Skeletal muscle cell (primary cell): ENCODE measurements around the gene DUT.
"Not testable (repeated sequence)": the region's sequence is repeated elsewhere in the genome, so short reads cannot be mapped to it uniquely, and the experiment has no call there.

ENCODE experiments used
- DNase-seq: peaks from one replicate; pipeline ENCODE4 v3.0.0-alpha.2; 2010; ENCODE audit warnings: low read depth
- H3K4me3 ChIP-seq: 2 replicates; pipeline ENCODE4 v1.5.1; 2011; ENCODE audit warnings: low read depth, mild to moderate bottlenecking, control low read depth, low read length, moderate library complexity

Gene DUT

DNA sequence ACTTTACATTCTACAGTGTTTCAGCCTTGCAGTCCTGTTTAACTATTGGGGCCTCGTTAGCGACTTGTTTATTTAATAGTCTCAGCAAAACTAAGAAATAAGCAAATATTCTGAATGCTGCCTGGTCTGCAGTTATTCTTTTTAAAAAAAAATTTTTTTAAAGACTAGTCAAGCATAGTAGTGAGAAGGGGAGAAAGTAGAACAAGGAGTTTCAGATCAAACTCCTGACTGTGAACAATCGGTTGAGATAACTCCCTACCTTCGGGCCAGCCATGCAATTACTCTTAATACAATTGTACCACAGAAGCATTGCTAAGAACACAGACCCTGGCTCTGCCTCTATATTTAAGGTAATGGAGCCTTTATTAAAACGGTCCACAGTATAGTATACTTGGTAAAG, 5.8 kb upstream of the DUT start:
- H3K4me3 ChIP-seq = no peak overlapping the region
- DNase-seq = no peak

DNA sequence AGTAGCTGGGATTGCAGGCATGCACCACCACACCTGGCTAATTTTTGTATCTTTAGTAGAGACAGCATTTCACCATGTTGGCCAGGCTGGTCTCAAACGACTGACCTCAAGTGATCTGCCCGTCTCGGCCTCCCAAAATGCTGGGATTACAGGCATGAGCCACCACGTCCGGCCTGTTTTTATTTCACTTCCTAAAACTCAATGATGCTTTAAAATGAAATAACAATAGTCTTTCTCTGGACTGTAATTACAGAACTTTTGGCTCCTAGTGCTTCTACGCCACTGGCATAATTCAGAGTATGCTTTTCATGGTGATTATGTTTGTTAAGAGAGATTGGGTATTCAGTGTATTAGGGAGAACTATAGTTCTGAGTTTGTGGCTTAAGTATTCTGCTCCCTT, 5.0 kb upstream of the DUT start:
- H3K4me3 ChIP-seq, DNase-seq: not testable (repeated sequence)

DNA sequence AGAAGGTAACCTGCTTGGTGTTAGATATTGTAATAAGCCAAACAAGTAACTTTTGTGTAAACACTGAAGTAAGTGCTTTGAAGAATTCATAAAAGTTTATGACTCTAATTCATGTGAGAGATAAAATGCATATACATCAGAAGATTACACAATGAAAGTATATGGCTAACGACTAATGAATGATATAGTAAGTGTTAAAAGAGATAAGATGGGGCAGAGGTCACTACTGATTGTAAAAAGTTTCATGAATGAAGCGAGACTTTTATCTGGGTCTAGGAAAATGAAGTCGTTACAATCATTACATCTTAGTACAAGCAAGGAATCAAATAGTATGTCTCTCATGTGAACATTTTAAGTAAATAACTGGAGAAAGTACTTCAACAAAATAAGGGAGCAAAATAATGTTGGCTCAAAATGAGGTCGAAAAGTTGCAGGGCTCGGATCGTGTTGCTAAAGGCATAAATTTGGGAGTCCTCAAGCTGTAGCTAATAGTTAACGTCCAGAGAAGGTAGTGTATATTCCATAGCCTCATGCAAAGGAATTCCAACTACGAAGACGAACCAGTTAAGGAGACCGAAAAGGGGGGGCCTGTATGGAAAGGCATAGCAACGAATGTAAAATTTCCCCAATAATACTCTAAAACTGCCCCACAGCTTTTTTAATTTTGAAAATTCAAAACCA, 984 bp upstream of the DUT start:
- H3K4me3 ChIP-seq = peak overlapping the region; percentile 87
- no peak for DNase-seq

DNA sequence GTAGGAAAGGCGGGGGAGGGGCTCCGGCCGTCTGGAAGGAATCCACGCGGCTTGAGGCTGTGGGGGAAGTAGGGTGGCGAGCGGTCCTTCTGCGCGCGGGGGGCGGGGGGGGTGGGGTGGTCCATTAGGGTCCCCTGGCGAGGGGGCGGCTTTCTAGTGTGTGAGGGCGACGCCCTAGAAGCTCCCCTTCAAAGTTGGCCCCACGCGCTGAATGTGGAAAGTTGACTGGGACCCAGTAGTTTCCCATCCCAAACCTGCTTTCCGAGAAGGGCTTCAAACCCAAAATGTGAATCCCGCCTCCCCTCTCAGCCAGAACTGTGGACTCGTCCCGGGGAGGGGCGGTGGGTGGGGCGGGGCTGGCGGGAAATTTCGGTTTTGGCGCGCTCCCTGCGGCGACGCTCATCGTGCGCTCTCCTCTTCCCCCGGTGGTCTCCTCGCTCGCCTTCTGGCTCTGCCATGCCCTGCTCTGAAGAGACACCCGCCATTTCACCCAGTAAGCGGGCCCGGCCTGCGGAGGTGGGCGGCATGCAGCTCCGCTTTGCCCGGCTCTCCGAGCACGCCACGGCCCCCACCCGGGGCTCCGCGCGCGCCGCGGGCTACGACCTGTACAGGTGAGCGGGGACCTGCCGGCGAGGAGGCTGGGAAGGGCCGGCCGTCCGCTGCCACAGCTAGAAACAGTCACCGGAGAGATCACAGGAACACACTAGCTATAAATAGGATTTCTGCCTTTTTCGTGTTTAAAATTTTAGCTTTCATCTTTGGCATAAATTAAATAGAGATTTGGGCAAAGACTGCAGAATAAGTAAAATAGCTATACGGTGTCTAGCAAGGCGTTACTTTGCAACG, 790 bp downstream of the DUT start:
- peak overlapping the region; percentile 87 for H3K4me3 ChIP-seq
- no peak for DNase-seq

DNA sequence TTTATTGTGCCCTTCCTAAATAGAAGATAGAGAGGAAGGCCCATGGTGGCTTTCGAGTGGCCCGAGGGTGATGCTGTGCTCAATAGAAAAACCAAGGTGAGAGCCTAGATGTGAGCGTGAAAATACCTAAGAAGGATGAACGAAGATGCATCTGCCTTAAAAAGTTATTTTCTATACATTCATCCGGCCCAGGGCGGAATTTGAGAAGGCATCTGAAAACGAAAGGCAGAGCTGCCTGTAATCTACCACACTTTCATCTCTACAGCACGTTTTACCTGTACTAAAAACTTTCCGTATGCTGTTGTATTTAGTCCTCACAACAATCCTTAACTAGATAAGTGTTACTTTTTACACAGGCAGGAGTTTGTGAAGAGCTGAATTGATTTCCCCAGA, 1.4 kb downstream of the DUT start:
- peak overlapping the region; percentile 87 for H3K4me3 ChIP-seq
- no peak for DNase-seq

DNA sequence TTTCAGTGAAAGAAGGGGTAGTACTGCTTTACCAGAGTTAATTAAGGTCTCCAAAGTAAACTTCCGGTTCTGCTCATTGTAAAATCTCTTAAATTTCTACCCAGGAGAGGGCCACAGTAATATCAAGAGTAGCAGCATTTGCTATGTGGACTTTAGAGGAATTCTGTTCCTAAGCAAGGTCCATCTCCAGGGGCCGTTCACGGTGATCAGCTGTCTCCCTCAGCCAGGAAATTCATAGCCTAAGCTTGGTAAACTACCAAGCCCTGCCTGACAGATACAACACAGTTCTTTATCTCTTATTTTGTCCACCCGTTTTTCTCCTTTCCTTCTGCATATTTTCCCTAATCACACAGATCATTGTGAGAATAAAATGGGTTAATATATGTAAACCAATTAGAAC, 2.3 kb downstream of the DUT start:
- DNase-seq = no peak
- H3K4me3 ChIP-seq = no peak overlapping the region

DNA sequence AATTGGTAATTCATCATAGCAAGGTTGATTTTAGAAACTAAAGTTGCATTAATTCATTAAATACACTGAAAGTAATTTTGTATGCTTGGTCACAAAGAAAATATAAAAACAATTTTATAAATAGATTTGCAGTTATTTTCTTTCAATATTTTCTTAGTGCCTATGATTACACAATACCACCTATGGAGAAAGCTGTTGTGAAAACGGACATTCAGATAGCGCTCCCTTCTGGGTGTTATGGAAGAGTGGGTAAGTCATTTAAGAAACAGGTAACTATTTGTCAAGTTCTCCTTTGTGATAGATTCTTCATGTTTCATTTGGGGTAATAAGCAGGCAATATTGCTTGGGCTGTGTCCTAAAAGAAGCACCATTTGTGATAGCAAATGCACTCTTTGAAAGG, 3.0 kb downstream of the DUT start:
- DNase-seq = no peak
- H3K4me3 ChIP-seq = no peak overlapping the region

DNA sequence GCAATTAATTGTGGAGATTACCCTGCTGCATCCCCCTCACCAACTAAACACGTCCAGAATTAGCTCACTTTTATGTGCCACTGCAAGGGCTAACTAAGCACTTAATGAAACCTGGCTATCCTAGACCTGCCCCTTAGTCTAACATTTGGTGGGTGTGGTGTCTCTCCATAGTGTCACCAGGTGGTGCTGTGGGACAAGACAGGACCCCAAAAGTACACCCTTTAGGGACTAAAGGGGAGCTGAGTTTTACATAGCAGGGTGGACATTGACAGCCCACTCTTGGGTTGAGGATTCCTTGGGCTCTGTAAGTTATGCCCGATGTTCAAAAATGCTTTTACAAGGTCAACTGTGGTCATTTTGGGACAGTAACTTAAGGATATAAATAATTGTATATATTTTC, 5.7 kb downstream of the DUT start:
- no peak overlapping the region for H3K4me3 ChIP-seq
- no peak for DNase-seq

DNA sequence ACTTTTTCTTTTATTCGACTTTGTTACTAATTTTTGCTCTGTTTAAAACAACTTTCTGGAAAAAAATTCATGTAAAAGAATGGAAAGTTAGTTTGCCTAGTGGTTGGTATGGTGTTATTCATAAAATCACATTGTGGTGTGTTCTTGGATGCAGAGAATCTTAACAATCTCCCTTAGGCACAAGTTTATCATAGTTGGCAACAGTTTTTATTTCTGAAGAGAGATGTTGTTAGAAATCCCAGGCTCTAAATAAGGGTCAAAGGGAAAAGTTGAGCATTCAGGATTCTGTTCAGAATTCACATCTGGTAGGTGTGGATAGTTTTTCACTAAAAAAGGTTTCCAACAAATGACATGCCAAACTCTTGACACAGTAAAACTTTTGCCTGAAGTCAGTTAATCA, 6.4 kb downstream of the DUT start:
- DNase-seq = no peak
- H3K4me3 ChIP-seq = no peak overlapping the region

DNA sequence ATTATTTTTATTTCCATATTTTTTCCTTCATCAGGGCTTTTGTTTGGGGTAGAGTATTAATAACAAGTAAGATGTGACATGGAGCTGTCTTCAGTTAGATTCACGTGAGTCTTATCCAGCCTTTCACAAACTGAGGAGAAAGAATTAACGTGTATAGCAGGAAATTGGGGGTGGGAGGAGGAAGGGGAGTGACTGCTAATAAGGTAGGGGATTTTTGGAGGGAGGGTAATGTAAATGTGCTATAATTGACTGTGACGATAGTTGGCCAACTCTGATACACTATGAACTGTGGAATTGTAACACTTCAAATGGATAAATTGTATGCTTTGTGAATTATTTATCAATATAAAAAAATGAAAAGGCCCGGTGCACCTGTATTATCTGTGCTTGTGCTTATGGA, 8.9 kb downstream of the DUT start:
- no peak overlapping the region for H3K4me3 ChIP-seq
- no peak for DNase-seq

DNA sequence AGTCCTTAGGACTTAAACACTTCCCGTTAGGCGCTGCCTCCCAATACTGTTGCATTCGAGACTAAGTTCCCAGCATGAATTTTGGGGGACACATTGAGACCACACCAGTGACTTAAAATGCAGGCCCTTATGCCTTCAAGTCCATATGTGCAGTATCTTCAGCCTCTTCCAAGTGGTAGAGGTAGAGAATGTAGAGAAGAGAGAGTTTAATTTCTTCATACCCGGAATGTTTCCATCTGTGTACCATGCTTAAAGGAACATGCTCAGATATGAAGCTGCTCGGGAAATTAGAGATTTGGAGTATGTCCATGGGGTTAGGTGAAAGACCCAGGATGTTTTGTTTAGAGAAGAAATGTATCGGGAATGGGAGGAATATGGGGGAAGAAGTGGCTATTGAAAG, 12.6 kb downstream of the DUT start:
- DNase-seq = no peak
- no peak overlapping the region for H3K4me3 ChIP-seq

DNA sequence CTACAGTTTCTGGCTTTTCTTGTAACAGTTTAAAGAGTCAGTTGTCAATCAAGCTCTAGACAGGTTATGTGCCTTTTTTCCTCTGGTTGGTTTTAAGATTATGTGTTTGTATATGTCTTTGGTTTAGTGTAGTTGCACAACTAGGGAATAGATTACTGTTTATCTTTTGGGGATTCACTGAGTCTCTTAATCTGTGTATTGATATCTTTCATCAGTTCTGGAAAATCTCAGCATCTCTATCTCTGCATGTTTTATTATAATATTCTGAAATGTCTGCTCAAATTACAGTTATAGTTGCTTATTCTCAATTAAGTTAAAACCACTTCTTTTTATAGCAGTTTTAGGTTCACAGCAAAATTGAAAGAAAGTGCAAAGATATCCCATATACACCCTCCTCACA, 14.3 kb downstream of the DUT start:
- H3K4me3 ChIP-seq = no peak overlapping the region
- DNase-seq = no peak

DNA sequence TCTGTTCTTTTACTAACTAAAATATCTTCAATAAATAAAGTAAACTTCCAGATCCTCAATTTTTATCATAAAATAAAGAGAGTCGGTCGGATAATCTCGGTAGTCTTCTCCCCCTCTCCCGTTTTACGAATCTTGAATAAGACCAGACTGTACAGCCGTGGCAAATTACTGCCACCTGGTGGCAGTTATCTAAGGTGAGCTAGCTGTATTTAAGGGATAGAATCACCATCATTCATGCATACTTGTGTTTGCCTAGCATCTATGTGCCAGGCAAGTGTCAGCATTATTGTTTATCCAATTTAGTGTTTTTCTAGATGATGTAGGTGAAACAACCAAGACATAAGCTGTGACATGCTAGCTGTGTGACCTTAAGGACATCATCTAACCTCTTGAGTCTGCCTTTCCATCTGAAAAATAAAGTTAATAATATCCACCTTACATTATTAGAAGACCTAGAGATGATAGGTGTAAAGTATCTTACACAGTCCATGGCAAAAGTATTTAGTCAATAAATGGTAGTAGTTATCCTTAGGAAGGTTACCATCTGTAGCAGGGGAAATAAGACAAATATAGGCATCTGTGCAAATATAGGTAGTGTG, 21.3 kb downstream of the DUT start:
- DNase-seq = no peak
- H3K4me3 ChIP-seq = no peak overlapping the region

DNA sequence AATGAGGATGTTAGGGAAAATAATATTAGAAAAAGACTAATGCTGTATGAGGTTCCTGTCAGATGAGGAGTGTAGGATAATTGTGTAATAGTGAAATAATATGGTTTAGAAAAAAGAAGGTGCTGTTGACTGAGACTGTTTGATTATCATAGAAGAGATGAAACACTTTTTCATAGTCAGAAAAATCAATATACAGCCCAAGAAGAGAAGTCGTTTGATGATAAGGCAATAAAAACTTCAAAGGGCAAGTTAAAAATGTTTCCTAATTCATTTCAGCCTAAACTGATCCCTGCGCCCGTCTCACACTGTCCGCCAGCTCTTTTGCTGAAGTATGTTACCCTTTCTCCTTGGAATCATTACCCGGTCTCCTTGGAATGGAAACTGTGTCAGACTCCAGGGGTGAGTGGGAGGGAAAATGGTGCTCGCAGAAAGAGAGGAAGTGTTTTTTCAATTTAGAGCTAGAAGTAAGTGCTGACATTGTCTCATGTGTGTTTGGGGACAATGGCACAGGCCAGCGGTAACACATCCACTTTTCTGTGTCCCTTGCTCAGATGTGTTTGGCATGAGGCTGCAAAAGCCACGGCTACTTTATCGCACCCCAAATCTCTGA, 23.6 kb downstream of the DUT start:
- no peak for DNase-seq
- no peak overlapping the region for H3K4me3 ChIP-seq

DNA sequence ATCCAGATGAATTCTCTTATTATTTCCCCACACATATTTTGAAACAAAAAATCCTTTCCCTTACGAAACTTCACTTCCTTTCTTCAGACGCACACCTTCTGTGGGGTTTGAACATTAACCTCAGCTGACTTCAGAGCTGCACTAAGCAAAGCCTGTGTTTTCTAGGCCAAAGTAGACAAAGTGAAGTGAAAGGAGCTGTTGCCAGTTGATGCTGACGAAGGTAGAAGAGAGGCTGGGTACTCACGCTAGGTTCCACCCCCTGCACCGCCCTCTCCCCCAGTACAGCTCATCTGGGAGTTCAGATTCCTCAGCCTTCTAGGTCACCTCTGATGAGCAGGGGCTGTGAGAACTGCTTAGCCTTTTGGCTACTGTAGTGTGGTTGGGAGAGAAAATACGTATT, 24.1 kb downstream of the DUT start:
- DNase-seq = peak; percentile 71
- H3K4me3 ChIP-seq = no peak overlapping the region

DNA sequence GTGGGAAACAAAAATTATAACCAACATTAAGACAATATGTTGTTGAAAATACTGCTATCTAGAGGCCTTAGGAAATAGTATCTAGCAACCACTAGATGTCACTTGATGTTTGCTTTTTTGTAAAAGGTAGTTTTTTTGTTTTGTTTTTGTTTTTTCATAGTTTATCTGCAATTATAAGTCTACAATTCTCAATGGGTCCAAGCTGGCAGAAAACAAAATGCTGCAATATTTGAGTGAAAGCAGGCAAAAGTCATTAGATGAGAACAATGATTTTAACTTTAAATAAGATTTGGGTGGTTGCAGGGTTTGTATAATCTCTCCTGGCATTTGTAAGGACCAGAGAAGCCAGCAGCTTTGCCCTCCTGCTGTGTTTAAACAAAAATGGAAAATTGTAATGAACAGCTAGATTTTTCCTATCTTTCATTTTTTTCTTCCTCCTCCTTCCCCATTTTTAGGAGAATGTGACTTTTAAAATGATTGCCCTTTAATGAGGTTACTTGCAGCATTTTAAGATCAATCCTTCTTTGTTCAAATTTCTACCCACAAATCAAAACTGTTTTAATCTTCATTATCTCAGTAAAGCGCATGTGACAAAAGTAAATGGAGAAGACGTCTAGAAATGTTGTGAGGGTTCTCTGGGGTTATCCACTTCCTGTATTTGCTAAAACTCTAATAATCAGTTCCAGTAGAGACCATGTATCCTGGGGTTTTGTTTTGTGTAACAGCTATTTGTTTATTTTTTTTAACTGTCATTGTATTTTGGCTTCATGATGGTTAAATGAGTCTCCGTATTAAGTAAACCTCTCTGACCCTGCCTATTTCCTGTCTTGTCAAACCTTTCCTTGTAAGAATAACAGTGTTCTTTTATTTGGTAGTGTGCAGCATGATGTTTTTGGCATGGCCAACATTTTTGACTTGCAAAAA, 27.3 kb downstream of the DUT start:
- no peak for DNase-seq
- no peak overlapping the region for H3K4me3 ChIP-seq

DNA sequence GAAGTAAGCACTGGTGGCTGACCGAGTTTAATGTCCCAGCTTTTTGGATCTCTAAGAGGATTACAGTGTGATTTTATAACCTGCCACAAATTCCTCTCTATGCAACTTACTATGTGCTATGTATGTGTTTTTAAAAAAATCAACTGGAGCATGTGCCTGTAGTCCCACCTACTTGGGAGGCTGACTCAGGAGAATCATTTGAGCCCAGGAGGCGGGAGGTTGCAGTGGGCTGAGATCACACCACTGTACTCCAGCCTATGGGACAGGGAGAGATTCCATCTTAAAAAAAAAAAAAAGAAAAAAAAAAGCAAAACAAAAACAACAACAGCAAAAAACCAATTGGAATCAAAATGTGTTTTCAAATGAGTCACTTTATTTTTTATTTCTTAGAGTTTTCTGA, 29.6 kb downstream of the DUT start:
- no peak for DNase-seq
- H3K4me3 ChIP-seq = no peak overlapping the region

DNA sequence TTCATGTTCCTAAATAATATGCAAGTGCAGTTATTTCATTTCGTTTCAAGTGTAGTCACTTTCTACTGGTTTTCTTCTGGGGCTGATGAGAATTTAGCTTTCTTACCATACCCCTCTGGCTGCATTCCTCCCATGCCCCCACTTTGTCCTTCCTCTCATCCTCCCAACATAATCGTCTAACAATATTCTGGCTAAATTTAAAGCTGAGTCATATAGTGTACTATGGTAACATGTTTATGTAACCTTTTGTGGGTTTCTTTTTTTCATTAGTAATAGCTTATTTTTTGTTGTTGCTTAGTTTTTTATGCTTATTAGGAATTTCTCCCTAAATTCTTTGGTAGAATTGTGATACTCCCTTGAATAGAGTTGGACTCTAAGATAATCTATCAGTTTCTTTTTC, 30.5 kb downstream of the DUT start:
- DNase-seq = no peak

DNA sequence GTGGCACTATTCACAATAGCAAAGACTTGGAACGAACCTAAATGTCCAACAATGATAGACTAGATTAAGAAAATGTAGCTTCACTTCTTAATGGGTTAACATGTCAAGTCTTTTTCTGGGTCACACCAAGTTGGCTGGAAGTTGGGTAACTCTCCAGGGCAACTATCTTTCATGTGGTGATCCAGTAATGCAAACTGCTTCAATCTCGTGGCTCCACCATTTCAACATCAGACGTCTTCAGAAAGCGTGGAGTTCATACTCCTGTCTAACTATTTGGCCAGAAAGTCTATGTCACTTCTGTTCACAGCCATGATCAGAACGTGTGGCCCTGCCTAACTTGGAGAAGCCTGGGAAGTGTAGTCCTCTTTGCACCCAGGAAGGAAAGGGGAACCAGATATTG, 32.2 kb downstream of the DUT start:
- no peak for DNase-seq

More for the DNA sequence above, 30.5 kb downstream of the DUT start:
- H3K4me3 ChIP-seq = no peak overlapping the region

More for the DNA sequence above, 32.2 kb downstream of the DUT start:
- no peak overlapping the region for H3K4me3 ChIP-seq
